Stimulated activated CD8-positive, alpha-beta memory T cell treated with anti-CD3 and anti-CD28 coated beads, Interleukin-7, amount 100 ng/mL, for 4 hours (primary cell): Measurements from ENCODE around the gene SRRM5.
"Not testable (repeated sequence)": the region's sequence is repeated elsewhere in the genome, so short reads cannot be mapped to it uniquely, and the experiment has no call there.

Experiments used
- DNase-seq, 2 donors: peaks; one replicate each; pipeline ENCODE4 v3.0.0-alpha.2; 2020; ENCODE audit warnings: low read depth in 2 of 2

SRRM5 gene

GRCh38 chr19:43591904-43592772, 19.8 kb upstream of the SRRM5 start:
- no peak for DNase-seq

- no peak for DNase-seq
Observed at GRCh38 chr19:43592800-43593350, 19.0 kb upstream of the SRRM5 start.

DNA sequence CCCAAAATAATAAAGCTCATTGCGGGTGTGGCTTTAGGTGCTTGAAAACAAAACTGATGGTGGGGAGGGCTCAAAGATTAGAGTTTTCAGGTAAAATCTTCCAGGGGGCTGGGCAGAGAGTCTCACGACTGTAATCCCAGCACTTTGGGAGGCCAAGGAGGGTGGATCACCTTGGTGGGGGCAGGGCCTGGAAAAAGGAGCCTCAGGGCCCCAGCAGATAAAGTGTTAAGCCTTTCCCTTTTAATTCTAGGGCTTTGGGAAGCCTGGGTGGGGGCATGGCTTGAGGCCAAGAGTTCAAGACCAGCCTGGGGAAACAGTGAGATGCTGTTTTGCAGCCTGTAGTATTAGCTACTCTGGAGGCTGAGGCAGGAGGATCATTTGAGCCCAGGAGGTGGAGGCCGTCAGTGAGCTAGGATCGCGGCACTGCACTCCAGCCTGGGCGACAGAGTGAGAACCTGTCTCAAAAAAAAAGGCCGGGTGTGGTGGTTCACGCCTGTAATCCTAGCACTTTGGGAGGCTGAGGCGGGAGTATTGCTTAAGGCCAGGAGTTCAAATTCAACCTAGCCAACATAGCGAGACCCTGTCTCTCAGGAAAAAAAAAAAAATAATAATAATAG, 17.7 kb upstream of the SRRM5 start:
- no peak for DNase-seq

DNA sequence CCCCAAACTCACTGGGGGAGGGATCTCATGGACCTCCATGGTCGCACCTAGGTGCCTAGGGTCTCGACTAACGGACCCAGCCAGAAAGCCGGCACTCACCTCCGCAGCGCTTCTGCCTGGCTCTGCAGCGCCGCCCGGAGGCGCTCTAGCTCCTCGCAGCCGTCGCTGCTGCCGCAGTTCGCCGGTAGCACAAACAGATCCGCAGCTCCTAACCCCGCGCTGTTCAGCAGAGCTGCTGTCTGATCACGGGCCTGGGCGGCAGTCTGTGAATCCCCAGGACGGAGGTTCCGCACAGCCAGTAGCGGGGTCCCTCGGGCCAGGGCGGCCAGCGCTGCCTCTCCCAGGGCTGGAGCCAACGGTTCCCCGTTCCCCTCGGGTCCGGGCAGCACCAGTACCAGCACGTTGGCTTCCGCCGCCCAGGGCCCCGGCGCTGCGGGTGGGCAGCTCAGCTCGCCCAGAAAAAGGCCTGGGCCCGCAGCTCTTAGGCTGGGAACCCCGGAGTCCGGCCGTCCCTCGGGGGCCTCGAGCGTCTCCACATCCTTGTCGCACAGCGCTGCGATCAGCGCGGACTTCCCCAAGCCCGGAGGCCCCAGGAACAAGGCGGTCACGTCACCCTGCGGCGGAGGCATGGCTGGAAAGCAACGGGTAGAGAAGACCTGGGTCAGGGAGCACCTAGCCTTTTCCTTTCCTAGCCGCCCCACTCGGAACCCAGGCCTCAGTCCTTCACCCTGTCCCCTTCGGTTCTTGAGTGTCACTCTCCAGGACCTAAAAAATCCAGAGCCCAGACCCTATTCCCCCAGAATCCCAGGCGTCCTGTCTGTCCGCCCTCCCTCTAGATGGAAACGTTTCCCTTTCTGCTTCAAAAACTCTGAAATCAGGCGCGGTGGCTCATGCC, 16.9 kb upstream of the SRRM5 start:
- peak; percentile 40 to 58 for DNase-seq

DNA sequence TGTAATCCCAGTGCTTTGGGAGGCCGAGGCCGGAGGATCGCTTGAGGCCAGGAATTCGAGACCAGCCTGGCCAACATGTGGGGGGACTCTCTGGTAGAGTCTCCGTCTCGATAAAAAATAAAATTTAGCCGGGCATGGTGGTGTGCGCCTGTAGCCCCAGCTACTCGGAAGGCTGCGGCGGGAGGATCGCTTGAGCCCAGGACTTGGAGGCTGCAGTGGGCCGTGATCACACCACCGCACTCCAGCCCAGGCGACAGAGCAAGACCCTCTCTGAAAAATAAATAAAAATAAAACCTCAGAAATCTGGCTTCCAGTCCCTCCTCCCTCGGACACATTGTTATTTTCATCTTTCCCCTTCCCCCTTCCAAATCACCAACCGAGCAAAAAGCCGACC, 16.3 kb upstream of the SRRM5 start:
- DNase-seq: no peak

DNA sequence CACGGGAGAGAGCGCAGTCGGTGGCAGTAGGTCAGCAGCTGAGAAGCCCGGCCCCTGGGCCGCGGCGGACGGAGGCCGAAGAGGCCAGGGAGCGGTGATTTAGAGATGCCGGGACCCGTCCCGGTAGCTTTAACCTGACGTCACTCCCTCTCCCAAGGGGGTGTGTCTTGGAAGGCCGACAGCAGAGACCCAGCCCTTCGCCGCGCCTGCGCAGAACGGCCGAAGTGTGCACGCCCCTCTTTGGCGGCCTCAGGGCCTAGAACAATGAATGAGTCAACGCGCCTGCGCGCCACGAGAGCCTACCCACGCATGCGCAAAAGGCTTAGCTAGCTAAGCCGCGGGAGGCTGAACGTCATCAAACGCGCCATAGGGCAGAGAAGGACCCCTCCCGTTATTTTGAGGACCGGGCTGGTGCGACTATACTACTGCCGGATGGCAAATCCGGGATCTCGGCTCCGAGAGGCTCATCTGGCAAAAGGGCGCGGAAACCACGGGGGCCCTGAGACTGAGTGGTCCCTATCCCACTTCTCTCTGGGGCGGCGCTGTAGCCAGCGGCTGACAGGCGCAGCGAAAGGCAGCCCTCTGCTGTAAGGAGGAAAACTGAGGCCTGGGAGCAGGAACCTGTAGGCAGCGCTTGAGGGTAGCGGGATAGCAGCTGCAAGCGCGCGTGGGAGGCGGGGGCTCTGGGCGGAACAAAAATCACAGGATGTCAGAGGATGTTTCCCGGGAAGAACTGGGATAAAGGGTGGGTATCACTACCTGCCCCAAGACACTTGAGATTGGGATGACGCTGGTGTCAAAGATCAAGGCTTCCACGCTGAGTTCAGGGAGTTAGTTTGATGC, 15.7 kb upstream of the SRRM5 start, which contains the start of the genes IRGQ and ZNF576:
TSS of gene IRGQ (minus strand) at position 136 of the 843 bp plus-strand sequence. CDS start 796 bp downstream, outside the sequence.
TSS of gene ZNF576 (plus strand) at position 597 of the 843 bp plus-strand sequence. CDS start 514 bp downstream, outside the sequence.
- DNase-seq: peak; percentile 100

DNA sequence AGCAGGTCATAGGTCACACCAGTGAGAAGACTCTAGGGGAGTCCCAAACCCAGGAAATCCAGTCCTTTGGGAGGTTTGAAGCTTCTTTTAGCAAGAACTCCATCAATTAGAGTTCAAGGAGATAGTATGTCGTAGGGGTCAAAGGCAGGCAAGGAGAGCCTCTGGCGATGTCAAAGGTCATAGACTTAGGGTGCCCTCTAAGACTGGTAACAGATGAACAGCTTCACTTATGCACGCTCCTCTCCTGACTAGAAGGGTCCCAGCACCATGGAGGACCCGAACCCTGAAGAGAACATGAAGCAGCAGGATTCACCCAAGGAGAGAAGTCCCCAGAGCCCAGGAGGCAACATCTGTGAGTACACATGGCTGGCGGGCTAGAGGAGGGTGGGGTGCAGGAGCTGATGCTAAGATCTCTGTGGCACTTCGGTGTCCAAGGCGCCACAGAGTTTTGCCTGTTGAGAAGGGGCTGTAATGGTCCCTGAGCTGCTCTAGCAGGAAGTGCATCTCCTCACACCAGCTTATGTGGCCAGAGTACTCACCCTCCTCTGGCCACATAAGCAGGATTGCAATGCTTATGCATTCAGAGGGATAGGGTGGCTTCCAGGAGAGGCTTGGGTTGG, 14.9 kb upstream of the SRRM5 start:
- no peak for DNase-seq

DNA sequence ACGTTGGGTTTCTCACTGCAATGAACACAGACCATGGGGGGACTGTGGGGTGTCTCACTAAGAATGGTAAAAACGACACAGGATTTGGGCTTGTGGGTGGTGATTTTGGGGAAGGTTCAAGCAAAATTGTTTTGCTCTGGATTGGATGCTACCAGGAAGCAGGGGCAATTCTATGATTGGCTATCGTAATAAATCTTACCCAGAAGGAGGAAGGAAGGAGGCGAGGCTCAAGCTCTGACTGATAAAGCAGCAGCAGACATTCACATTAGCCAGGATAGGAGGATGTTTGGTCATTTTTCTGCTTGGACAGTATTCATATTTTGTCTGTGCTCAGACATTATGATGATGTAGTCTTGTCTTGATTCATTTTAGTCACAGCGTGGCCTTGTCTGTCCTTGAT, 14.0 kb upstream of the SRRM5 start:
- no peak for DNase-seq

GRCh38 chr19:43598445-43599240, 13.2 kb upstream of the SRRM5 start:
- no peak for DNase-seq

DNA sequence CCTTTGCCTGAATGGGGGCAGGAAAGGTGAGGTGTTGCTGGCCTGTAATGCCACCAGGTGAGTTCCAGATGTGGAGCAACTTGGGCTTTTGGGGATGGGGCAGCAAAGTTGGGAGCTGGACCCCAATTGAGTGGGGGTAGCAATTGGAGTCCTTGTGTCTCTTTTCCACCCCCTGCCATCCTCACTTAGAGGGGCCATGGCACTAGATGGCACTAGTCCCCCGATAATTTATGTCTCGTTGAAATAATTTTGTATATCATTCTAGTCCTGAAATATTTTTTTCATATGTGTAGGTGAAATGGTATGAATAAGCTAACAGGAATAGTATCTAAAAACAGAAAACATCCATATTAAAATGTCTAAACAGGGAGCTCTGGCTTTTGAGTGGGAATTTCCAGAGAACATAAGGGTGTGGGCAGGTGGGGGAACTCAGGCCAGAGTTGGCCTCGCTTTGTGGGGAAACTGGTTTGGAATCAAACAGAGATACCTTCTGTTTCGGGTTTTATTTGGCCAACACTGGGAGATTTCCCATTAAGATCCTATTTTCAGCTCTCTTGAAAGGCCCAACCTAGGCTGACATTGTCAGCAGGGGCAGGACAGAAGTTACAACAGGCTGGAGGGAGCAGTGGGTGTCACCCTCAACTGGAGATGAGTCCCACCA, 12.1 kb upstream of the SRRM5 start:
- DNase-seq: no peak

GRCh38 chr19:43600326-43600725, 11.6 kb upstream of the SRRM5 start:
- not testable (repeated sequence) for DNase-seq

DNA sequence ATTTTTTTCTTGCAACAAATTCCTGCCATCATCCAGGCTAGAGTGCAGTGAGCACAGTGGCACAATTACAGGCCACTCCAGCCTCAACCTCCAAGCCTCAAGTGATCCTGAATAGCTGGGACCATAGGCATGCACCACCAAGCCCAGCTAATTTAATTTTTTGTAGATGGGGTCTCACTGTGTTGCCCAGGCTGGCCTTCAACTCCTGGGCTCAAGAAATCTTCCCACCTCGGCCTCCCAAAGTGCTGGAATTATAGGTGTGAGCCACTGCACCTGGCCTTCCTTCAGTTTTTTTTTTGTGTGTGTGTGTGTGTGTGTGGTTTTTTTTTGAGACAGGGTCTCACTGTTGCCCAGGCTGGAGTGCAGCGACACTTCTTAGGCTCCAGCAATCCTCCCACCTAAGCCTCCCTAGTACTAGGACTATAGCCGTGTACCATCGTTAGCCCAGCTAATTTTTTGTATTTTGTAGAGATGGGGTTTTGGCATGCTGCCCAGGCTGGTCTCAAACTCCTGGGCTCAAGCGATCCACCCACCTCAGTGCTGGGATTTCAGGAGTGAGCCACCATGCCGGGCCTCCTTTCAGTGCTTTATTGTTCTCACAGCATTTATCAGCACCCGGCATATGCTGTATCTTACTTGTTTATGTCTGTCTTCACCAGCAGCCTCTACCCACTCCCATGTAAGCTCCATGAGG, 5.9 kb upstream of the SRRM5 start:
- no peak for DNase-seq

DNA sequence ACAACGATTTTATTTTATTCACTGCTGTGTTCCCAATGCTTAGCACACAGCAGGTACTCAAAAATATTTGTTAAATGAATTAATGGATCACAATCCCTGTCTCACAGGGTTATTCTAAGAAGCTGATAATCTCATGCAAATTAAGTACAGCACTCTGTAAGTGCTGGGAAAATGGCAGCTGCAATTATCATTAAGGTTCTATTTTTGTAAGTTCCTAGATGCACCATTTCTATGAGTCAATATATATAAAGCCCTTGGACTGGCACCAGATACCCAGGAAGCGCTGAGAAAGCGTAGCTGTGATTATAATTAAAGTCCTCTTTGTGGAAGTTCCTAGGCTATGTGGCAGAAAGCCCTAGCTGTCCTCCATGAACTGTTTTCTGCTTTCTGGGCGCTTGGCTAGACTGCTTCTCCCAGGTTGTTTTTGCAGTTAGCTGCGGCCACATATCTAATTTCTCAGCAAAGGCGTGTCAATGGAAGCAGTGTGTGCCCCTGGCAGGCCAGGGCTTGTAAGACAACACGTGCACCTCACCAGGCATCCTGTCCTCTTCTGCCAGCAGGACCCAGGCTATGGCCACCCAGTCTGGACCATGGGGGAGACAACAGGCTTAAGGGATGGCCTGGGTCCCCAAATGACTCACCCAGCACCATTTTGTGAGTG, 5.2 kb upstream of the SRRM5 start:
- no peak for DNase-seq

- no peak for DNase-seq
Observed at GRCh38 chr19:43607238-43608205, 4.4 kb upstream of the SRRM5 start.

DNA sequence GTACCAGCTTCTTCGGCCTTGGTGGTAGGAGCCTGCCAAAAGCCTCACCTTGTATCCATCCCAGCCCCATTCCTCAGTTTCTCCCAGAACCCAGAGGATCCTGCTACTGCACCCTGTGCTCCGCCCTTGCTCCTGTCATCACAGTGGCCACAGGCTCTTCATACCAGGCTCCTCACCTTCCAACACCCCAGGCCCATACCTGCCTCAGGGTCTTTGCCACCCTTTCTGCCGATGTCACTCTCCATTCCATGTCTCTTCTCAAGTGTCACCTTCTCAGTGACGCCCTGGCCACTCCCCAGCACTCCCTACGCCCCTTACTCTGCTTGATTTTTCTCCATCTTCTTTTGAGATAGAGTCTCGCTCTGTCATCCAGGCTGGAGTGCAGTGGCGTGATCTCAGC, 2.0 kb upstream of the SRRM5 start:
- DNase-seq: no peak

DNA sequence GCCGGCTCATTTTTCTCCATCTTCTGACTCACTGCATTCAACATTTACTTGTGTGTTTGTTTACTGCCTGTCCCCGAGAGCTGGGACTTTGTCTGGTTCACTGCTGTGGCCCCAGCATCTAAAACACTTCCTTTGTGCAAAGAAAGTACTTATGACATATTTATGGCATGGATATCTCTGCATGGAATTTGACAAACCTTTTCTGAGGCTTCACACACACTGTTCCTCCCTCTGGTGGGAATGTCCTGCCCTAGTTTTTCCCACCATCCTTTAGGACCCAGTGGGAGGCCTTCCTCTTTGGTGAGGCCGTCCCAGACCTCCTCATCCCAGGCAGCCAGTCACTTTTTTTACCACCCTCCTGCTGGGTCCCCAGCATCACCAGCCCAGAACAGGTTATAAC, 1.4 kb upstream of the SRRM5 start:
- no peak for DNase-seq

DNA sequence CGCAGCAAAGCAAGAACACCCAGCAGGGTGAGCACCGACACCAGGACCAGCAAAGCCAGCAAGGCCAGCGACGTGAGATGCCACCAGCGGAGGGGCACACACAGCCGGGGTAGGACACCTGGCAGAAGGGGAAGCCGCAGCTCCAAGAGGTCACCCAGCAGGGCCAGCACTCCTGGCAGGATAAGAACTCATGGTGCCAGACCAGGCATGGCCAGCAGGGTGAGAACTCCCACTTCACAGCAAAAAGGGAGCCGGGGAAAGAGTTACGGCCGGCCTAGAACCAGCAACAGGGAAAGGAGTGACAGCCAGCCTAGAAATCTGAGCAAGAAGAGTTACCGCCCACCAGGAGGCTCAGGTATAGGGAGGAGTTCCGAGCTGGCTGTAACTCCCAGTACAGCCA, 486 bp downstream of the SRRM5 start:
- no peak for DNase-seq
